ENCODE results near the gene C11orf52. TPM values are rescaled to one million over a fixed set of nuclear protein-coding genes. Genes with fewer than 3 reads are reported as not detected.
A peak's percentile ranks its signal among the peaks of the same experiment; 100 is the strongest.
"Not testable (repeated sequence)": the region's sequence is repeated elsewhere in the genome, so short reads cannot be mapped to it uniquely, and the experiment has no call there.

The C11orf52 gene
- total and polyA plus RNA-seq, 12 donors = 0.53 to 4.2 (median 2.1) TPM; not detected in 2

DNA sequence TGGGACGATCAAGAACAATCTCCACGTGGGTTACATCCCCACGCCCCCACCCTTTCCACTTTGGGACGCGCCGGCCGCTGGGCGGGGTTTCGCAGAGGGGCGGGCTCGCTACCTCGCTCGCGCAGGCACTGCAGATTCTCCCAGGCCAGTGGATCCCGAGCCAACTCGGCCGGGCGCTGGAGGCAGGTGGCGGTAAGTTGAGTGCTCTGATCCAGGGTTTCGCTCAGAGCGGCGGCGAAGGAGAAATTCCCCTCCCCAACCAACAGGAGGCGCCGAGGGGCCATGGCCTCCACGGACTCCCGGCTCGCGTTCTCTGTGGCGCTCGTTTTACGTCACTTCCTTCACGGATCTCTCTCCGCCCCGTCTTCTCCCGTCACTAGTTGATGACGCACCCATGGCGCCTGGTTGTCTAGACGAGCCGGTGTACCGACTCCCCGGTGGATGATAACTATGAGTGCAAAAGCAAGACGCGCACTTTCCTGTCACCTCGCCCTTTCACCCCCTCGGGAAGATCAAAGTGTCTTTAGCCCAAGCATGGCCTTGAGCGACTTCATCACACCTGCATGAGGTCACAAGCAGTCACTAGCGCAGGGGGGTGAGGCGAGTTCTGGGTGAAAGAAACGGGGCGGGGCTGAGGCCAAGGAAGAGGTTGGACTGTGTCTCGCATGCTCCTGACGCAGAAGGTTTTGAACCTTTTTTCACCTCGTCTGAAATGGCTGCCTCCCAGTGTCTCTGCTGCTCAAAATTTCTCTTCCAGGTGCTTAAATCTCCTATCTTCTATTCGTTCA is 39.7 kb upstream of the C11orf52 start, which contains the start of the genes CFAP68 and FDXACB1:
Gene CFAP68, plus strand, starts transcription at position 693 of the 788 bp plus-strand sequence. Its CDS starts 20 bp downstream, at position 713.
Gene FDXACB1, minus strand, starts transcription at position 317 of the 788 bp plus-strand sequence. Its CDS starts 33 bp downstream, at position 284.
- H3K27ac ChIP-seq = peak within 1 kb of the TSS; percentile 78 to 99 (median 93)
- peak within 1 kb of the TSS; percentile 21 to 90 (median 42) for H3K4me3 ChIP-seq
- DNase-seq = peak; percentile 96 to 99 (median 98)
- H3K9me3 ChIP-seq (replicated peaks in 1 of 3) = no peaks in the 10 kb centered on the region
- H3K27me3 ChIP-seq = no peaks in the 10 kb centered on the region
- TF ChIP-seq POLR2A (IDR thresholded peaks at IDR 0.05) = peak; percentile 57 to 58
- TF ChIP-seq, protein P1, sequence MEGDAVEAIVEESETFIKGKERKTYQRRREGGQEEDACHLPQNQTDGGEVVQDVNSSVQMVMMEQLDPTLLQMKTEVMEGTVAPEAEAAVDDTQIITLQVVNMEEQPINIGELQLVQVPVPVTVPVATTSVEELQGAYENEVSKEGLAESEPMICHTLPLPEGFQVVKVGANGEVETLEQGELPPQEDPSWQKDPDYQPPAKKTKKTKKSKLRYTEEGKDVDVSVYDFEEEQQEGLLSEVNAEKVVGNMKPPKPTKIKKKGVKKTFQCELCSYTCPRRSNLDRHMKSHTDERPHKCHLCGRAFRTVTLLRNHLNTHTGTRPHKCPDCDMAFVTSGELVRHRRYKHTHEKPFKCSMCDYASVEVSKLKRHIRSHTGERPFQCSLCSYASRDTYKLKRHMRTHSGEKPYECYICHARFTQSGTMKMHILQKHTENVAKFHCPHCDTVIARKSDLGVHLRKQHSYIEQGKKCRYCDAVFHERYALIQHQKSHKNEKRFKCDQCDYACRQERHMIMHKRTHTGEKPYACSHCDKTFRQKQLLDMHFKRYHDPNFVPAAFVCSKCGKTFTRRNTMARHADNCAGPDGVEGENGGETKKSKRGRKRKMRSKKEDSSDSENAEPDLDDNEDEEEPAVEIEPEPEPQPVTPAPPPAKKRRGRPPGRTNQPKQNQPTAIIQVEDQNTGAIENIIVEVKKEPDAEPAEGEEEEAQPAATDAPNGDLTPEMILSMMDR (IDR thresholded peaks at IDR 0.05) = peak; percentile 82 to 99 (median 98)
- 0 to 2% (median 1%) methylated on average over 29 to 55 of the region's 55 CpGs for WGBS, 4 donors
- peaks cover 17 to 21% of the 10 kb centered on the region in 2 donors for H3K4me1 ChIP-seq (replicated peaks in 1 of 2)
- no peaks in the 10 kb centered on the region for H3K36me3 ChIP-seq (replicated peaks in 1 of 2)
- intact Hi-C loops (cut with DNase I) = loop anchor here (5.0 to 10.0 kb wide), 4 partner anchors 46 to 206 kb away; partner anchors contain the start of genes SDHD (in 1 of the 2) and TIMM8B (in 1 of the 2)

DNA sequence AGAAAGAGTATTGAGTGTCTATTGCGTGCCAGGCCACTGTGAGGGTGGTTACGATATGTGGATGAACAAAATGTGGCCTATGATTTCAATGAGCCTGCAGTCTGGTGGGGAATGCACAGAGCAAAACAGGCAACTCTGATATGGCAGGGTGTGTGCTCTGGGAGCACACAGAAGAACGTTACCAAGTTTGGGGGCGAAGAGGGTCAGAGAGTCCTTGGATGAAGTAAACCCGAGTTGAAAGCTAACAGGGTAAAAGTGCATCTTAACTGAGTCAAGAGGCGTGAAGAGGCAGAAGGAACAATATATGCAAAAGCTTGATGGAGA is 39.1 kb upstream of the C11orf52 start:
- no peak for TF ChIP-seq POLR2A (IDR thresholded peaks at IDR 0.05)
- TF ChIP-seq, protein P1 (IDR thresholded peaks at IDR 0.05) = no peak
- H3K4me1 ChIP-seq (replicated peaks in 1 of 2) = peaks cover 17 to 21% of the 10 kb centered on the region in 2 donors
- H3K36me3 ChIP-seq (replicated peaks in 1 of 2) = no peaks in the 10 kb centered on the region
- no peaks in the 10 kb centered on the region for H3K9me3 ChIP-seq (replicated peaks in 1 of 3)
- peak overlapping the region in 2 of 4 donors; percentile 31 to 90 for H3K4me3 ChIP-seq
- H3K27ac ChIP-seq = peak overlapping the region; percentile 78 to 99 (median 93)
- intact Hi-C loops (cut with DNase I) = loop anchor here (5.0 to 10.0 kb wide), 4 partner anchors 45 to 205 kb away; partner anchors contain the start of genes SDHD (in 1 of the 2) and TIMM8B (in 1 of the 2)
- H3K27me3 ChIP-seq = no peaks in the 10 kb centered on the region
- 37 to 51% (median 39%) methylated on average over 6 of the region's 6 CpGs for WGBS, 4 donors
- no peak for DNase-seq

DNA sequence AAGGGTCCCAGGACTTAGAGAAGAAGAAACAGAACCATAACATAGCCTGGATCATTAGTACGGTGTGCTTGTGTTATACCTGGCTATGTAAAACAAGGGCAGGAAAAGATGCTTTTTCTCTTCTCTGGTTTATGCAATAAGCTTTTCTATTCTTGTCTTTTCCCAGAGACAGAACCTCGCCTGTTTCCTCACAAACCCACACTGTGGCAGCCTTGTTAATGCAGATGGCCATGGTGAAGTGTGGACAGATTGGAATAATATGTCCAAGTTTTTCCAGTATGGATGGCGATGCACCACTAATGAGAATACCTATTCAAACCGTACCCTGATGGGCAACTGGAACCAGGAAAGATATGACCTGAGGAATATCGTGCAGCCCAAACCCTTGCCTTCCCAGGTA is 36.5 kb upstream of the C11orf52 start:
- no peak for TF ChIP-seq POLR2A (IDR thresholded peaks at IDR 0.05)
- TF ChIP-seq, protein P1 (IDR thresholded peaks at IDR 0.05) = no peak
- Histone ChIP-seq H3K4me1 (replicated peaks in 1 of 2) (peaks cover 17 to 21% of the 10 kb centered on the region in 2 donors), H3K27me3 (no peaks in the 10 kb centered on the region), H3K27ac (no peak overlapping the region), H3K4me3 (no peak overlapping the region), H3K9me3 (replicated peaks in 1 of 3) (no peaks in the 10 kb centered on the region), H3K36me3 (replicated peaks in 1 of 2) (no peaks in the 10 kb centered on the region)
- WGBS, 4 donors = 86 to 92% (median 90%) methylated on average over 5 of the region's 5 CpGs
- intact Hi-C loops (cut with DNase I) = no loop called here
- DNase-seq = no peak

DNA sequence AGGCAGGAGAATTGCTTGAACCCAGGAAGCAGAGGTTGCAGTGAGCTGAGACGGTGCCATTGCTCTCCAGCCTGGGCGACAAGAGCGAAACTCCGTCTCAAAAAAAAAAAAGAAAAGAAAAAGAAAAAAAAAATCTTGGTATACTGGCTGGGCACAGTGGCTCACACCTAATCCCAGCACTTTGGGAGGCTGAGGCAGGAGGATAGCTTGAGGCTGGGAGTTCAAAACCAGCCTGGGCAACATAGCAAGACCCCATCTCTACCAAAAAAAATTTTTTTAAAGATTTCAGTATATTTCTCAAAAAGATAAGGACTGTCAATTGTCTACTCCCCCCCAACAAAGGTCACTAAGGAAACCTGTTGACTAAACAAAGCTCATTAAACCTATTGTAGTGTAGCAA is 33.7 kb upstream of the C11orf52 start:
- DNase-seq; H3K27me3 ChIP-seq; H3K4me3 ChIP-seq; H3K36me3 ChIP-seq (replicated peaks in 1 of 2); H3K27ac ChIP-seq; H3K9me3 ChIP-seq (replicated peaks in 1 of 3); H3K4me1 ChIP-seq (replicated peaks in 1 of 2); intact Hi-C loops (cut with DNase I): not testable (repeated sequence)
- WGBS, 4 donors = 70 to 99% (median 85%) methylated on average over 4 of the region's 4 CpGs
